ENCODE data around the gene P2RX3.

DNA sequence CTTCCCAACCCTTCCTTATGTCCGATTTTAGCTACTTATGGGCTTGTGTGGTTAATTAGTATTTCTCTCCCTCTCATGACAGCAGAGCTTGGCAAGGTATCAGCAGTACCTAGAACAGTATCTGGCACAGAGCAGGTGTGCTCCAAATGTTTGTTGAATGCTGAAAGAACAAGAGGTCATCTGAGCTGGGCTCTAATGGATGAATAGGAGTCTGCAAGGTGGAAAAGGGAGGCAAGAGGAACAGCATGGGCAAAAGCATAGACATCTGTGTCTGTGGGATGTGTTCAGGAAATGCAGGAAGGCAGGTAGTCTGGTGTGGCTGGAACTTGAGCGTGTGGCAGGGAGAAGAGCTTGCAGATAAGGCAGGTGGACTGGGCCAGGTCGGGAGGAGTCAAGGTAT is 23.8 kb downstream of the P2RX3 start:
- TF ChIP-seq CTCF (IDR thresholded peaks at IDR 0.05; ENCODE audit: insufficient read depth, low read depth, low read length), result no peak
- no peak for TF ChIP-seq EZH2 (IDR thresholded peaks at IDR 0.05; ENCODE audit: insufficient read depth, low read length)

Data from astrocyte (in vitro differentiated cells and primary cell).